ENCODE measurements around the gene FAM171A2.
A peak's percentile ranks its signal among the peaks of the same experiment; 100 is the strongest.
"Not testable (repeated sequence)": the region's sequence is repeated elsewhere in the genome, so short reads cannot be mapped to it uniquely, and the experiment has no call there.

The FAM171A2 gene

GRCh38 chr17:44363613-44364159 lies at the start of gene FAM171A2:
Gene FAM171A2 (minus strand): TSS chr17:44363853. CDS start chr17:44363714, 139 bp downstream.
- peak; percentile 88 for DNase-seq (ENCODE audit: low spot score)

DNA sequence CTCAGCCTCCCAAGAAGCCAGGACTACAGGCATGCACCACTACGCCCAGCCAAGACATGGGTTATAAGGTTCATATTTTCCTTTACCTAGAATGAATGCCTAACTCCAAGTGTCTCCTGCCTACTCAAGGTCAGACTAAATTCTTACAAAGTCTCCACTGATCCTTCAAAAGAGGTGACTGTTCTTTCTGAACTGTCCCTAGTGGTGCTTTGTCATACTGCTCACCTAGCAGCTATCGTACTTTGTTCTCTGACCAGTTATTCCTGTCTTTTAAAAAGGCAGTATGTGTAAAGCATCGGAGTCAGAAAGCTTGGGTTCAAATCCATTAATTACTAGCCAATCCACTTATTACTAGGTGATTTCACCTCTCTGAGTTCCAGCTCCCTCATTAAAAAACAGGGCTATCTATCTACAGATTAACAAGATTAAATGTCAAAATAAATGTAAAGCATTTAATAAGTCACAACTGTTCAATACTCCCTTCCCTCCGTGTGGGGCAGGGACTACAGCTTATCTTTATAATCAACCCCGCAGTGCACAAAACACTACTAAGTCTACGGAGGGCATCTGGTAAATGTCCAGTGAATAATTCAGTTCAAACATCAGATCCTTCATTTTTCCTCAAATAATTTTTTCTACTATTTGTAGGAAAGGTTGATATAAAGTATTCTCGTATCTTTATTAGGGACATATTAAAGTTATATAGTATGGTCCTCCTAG lies 45.8 kb upstream of the FAM171A2 start:
- no peak for DNase-seq (ENCODE audit: low spot score)

DNA sequence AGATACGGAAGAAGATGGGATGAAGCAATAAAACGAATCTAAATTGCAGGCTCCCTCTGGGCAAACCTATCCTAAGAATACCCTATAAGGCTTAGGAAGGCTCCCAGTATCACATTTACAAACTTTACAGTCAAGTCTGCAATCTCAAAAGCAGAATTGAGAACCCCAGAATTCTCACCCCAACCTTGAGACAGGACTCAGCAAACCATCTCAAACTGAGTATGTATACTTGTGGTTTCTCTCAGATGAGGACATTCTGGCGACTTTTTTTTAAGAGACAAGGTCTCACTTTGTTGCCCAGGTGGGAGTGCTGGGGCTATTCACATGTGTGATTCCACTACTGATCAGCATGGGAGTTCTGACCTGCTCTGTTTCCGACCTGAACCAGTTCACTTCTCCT lies 45.1 kb upstream of the FAM171A2 start:
- DNase-seq (ENCODE audit: low spot score) = no peak

- no peak for DNase-seq (ENCODE audit: low spot score)
Measured at GRCh38 chr17:44402564-44403172, 39.0 kb upstream of the FAM171A2 start.

- no peak for DNase-seq (ENCODE audit: low spot score)
Measured at GRCh38 chr17:44400226-44400847, 36.7 kb upstream of the FAM171A2 start.

- no peak for DNase-seq (ENCODE audit: low spot score)
Measured at GRCh38 chr17:44398692-44399691, 35.3 kb upstream of the FAM171A2 start.

- no peak for DNase-seq (ENCODE audit: low spot score)
Measured at GRCh38 chr17:44397479-44398440, 34.1 kb upstream of the FAM171A2 start.

GRCh38 chr17:44396946-44397345 lies 33.3 kb upstream of the FAM171A2 start:
- DNase-seq (ENCODE audit: low spot score) = no peak

DNA sequence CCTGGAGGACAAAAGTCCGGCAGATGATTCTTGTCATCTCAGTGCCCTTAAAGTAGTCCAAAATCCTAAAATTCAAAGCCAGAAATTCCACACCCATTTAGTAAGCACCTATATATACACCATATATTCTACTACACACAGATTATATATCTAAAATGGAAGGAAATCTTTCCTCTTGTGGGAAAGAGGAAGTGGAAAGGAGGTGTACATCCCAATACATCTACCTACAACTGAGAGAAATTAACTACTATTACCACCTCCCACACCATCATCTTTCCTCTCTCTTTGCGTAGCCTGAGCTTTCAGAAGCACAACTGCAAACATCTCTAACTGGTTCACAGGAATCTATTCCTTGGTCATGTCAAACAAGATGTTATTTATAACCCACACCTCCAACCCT lies 31.2 kb upstream of the FAM171A2 start:
- no peak for DNase-seq (ENCODE audit: low spot score)

DNA sequence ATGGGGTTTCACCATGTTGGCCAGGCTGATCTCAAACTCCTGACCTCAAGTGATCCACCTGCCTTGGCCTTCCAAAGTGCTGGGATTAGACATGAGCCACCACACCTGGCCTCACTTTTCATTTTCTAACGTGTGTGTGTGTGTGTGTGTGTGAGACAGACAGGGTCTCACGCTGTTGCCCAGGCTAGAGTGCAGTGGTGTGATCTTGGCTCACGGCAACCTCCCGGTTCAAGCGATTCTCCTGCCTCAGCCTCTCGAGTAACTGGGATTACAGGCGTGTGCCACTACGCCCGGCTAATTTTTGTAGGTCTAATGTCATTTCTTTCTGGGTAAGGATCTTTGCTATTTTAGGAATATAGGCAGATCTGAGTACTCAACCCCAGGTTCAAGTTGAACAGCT lies 30.5 kb upstream of the FAM171A2 start:
- DNase-seq (ENCODE audit: low spot score) = not testable (repeated sequence)

DNA sequence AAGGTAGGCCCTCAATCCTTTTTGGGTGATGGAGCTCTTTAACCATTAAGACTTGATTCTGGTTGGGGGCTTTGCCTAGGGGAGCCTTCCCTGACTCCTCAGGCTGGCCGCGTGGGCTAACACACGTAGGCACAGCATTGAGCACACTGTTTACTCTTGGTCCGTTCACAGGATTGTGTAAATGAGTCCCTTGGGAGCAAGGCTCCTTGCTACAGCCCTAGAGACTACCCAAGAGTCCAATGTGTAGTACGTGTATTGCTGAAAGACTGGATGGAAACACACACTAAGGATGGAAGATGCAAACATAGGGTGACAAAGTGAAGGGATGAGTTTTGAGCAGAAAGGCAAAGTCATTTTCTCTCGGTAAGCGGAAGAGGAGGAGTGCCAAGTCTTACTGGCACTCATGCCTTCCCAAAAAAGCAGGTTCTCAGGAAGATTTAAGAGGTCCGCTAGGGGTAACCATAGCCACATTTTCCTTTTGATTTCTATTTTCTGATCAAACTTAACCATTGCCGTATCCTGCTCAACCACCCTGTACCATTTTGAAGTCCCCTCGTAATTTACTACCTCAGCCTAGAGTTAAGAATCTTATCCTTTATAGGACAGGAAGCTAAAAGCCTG lies 26.7 kb upstream of the FAM171A2 start:
- DNase-seq (ENCODE audit: low spot score) = no peak

GRCh38 chr17:44389723-44390202 lies 26.1 kb upstream of the FAM171A2 start:
- DNase-seq (ENCODE audit: low spot score) = no peak

- DNase-seq (ENCODE audit: low spot score) = no peak
Measured at GRCh38 chr17:44389281-44389680, 25.6 kb upstream of the FAM171A2 start, which contains the start of gene ITGA2B. Gene ITGA2B (minus strand): TSS chr17:44389649. CDS start chr17:44389473, 176 bp downstream.

GRCh38 chr17:44387804-44388203 lies 24.2 kb upstream of the FAM171A2 start:
- DNase-seq (ENCODE audit: low spot score) = no peak

DNA sequence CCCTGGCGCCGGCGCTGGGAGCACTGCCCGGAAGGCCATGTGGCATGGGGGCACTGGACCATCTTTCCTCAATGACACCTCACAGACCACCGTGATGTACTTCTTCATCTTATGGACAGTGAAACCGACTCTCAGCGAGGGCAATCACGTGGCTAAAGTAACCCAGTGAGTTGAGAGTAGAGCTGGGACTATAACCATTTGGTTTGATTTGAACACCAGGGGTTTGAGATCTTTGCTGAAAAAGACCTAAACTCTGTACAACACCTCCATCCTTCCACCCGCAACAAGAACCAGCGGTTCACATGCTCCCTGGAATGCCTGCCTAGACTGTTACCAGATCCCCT lies 22.5 kb upstream of the FAM171A2 start:
- DNase-seq (ENCODE audit: low spot score) = no peak

- peak; percentile 90 for DNase-seq (ENCODE audit: low spot score)
Measured at GRCh38 chr17:44385287-44386181, 21.9 kb upstream of the FAM171A2 start.

DNA sequence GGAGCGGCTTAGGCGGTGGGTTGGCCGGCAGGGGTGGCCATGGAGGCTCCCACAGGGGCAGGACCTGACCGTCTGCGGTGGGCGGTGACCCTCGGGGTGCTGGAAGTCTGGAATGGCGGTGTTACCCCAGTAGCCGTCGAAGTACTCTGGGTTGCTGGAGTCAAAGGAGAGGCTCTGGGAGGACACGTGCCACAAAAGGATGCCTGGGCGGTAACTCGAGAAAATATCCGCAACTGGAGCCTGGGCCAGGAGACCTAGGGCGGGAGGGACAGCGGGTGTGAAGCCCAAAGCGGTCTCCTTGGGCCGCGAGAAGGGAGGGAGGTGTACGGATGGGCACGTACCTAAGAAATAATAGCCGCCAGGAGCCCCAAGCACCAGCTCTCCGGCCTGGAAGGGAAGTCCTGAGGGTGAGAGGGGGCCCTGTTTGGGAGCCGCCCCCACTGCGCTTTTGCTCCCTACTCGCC lies 21.2 kb upstream of the FAM171A2 start:
- no peak for DNase-seq (ENCODE audit: low spot score)

DNA sequence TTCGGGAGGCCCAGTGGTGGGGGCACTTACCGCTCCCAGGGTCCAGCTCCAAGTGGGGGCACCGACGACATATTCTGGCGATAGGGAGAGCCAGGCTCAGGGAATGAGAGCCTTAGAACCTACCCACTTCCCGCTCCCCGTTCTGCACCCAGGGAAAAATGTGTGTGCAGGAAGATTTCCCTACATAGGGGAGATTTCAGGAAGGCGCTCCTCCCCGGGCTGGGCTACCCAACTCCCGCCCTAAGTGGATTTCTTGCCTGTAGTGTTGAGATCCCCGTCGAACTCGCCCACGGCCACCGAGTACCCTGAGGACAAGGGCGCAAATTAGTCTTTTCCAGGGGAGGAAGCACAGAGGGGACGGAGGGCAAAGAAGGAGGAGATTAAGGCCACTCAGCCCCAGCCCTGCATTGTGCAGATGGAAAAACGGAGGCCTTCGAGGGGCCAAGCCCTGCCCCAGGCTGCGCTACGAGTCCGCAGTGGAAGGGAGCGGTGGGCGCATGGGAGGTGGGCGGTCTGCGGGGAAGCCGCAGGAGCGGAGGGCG lies 20.7 kb upstream of the FAM171A2 start:
- DNase-seq (ENCODE audit: low spot score) = no peak

Measured in left forelimb (tissue), 1 donor.